NOMO-1 (cell line): ENCODE results near the gene MBD3L1.

Experiments used
- DNase-seq, 2 experiments: peaks; one replicate each; lab custom pipeline; 2025; ENCODE audit not compliant: unreplicated experiment in 2 of 2; lab: John Stamatoyannopoulos, UW

Gene MBD3L1

GRCh38 chr19:8832132-8833021 lies at the start of gene MBD3L1, which contains the start of gene ZNF558:
TSS of gene MBD3L1 (plus strand) at chr19:8832377. CDS start at chr19:8842679, 10,302 bp downstream.
TSS of gene ZNF558 (minus strand) at chr19:8832304. CDS start at chr19:8822659, 9,645 bp downstream.
- peak; percentile 94 to 97 for DNase-seq

- no peak for DNase-seq
Measured at GRCh38 chr19:8794823-8795222, 37.4 kb upstream of the MBD3L1 start.

- DNase-seq, result no peak
Measured at GRCh38 chr19:8806661-8807060, 25.5 kb upstream of the MBD3L1 start.

- DNase-seq, result no peak
Measured at GRCh38 chr19:8811315-8812172, 20.6 kb upstream of the MBD3L1 start.

GRCh38 chr19:8814176-8814575 lies 18.0 kb upstream of the MBD3L1 start:
- DNase-seq, result no peak

- DNase-seq, result no peak
Measured at GRCh38 chr19:8815780-8816179, 16.4 kb upstream of the MBD3L1 start.

- DNase-seq, result no peak
Measured at GRCh38 chr19:8820234-8820633, 11.9 kb upstream of the MBD3L1 start.

- DNase-seq, result no peak
Measured at GRCh38 chr19:8821748-8822241, 10.4 kb upstream of the MBD3L1 start.

- no peak for DNase-seq
Measured at GRCh38 chr19:8826371-8826770, 5.8 kb upstream of the MBD3L1 start.

GRCh38 chr19:8827277-8827676 lies 4.9 kb upstream of the MBD3L1 start:
- no peak for DNase-seq

- no peak for DNase-seq
Measured at GRCh38 chr19:8831373-8831772, 804 bp upstream of the MBD3L1 start.

GRCh38 chr19:8831832-8832131 lies 395 bp upstream of the MBD3L1 start:
- DNase-seq, result peak in 1 of 2 experiments; percentile 36

- no peak for DNase-seq
Measured at GRCh38 chr19:8835446-8835845, 3.3 kb downstream of the MBD3L1 start.

- no peak for DNase-seq
Measured at GRCh38 chr19:8835877-8836276, 3.7 kb downstream of the MBD3L1 start.

GRCh38 chr19:8840708-8841107 lies 8.5 kb downstream of the MBD3L1 start:
- no peak for DNase-seq

GRCh38 chr19:8846819-8847218 lies 14.6 kb downstream of the MBD3L1 start:
- no peak for DNase-seq

- DNase-seq, result no peak
Measured at GRCh38 chr19:8849232-8849631, 17.1 kb downstream of the MBD3L1 start.

GRCh38 chr19:8850488-8850887 lies 18.3 kb downstream of the MBD3L1 start:
- no peak for DNase-seq

- DNase-seq, result no peak
Measured at GRCh38 chr19:8858260-8858659, 26.1 kb downstream of the MBD3L1 start.

- no peak for DNase-seq
Measured at GRCh38 chr19:8866344-8866743, 34.2 kb downstream of the MBD3L1 start.

GRCh38 chr19:8877854-8878705 lies 45.9 kb downstream of the MBD3L1 start:
- no peak for DNase-seq
